ENCODE results near the gene EXOC3.

GRCh38 chr5:511476-511875 is 68.5 kb downstream of the EXOC3 start:
- TF ChIP-seq CTCF (IDR thresholded peaks at IDR 0.05) (no peak), POLR2A (IDR thresholded peaks at IDR 0.05) (no peak)
